Left cardiac atrium (tissue), 4 donors: ENCODE results near the gene LCTL. TPM values are rescaled to one million over a fixed set of nuclear protein-coding genes. Genes with fewer than 3 reads are reported as not detected.

Source experiments
- ATAC-seq, 2 donors: fragments of 200-7000 bp; cut with Tn5 transposase; one replicate each; pipeline ENCODE4 v1.9.1; 2020; ENCODE audit warnings: mild to moderate bottlenecking in 2 of 2, moderate library complexity in 2 of 2
- DNase-seq: peaks from one replicate; pipeline ENCODE4 v3.0.0-alpha.2; 2020
- intact Hi-C, 2 donors: fragments of 100-400 bp; cut with DNase I; formaldehyde crosslinking; loops; one replicate each; pipeline versions ENCODE4 v1.14.1 to v1.15.1; 2022 to 2023
- total RNA-seq, 2 donors: library from RNA; stranded (reverse); fragmentation: NEBNext Ultra II Directional; extraction: Animal tissue kit (Norgen Biotek cat#: 25700); gene quantifications; one replicate each; pipeline ENCODE4 v1.2.1, GENCODE V29; 2021
- donor health status: DM: no; HTN: yes; CAD: no.
- donor health status: DM: no; HTN: yes; CAD: no; lungs with severe emphysema.
- donor health status: DM: yes; HTN: yes; CAD: no.
- donor health status: Dilated cardiomyopathy.

The LCTL gene
- total RNA-seq, 2 donors from 2014 or later: not detected

DNA sequence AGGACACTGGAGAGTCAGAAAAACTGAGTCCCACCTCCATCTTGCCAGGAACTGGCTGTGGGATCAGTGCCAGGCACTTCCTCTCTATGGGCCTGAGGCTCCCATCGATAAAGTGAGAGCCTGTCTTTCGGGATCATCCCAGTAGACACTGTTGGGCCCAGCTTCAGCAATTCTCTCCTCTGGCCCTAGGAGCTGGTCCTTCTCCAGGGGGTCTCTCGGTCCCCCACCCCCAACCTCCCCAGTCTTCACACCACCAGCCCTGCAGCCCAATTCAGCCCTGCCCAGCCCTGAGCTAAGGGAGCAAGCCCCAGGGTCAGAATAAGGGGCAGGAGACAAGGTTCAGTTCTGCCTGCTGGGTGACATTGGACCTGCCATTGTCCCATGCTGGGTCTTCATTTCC, 4.5 kb upstream of the LCTL start:
- intact Hi-C loops: no loop called here
- no peak for DNase-seq
- ATAC-seq: no peak

DNA sequence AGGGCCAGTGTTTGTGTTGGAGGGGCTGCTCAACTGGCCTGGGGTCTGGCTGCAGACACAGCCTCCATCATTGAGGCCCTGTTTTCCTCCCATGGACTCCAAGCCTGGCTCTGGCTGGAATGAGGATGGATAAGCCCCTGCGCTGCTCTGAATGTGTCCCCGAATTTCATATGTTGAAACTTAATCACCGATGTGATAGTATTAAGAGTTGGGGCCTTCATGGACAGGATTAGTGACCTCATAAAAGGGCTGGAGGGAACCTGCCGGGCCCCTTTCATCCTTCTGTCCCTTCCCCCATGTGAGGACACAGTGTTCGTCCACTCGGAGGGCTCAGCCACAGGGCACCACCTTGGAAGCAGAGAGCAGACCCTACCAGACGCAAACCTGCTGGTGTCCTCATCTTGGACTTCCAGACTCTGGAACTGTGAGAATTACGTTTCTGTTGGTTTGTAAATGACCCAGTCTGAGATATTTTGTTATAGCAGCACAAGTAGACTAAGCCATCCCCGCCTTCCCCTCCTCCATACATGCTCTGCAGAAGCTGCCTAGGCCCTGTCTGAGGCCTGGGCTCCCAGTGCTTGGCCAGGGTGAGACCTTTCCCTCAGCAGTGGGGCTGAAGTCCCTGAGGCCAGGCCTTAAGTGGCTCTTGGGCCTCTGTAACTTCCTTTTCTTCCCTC, 3.8 kb upstream of the LCTL start:
- ATAC-seq (no peak), DNase-seq (no peak)
- intact Hi-C loops: no loop called here

DNA sequence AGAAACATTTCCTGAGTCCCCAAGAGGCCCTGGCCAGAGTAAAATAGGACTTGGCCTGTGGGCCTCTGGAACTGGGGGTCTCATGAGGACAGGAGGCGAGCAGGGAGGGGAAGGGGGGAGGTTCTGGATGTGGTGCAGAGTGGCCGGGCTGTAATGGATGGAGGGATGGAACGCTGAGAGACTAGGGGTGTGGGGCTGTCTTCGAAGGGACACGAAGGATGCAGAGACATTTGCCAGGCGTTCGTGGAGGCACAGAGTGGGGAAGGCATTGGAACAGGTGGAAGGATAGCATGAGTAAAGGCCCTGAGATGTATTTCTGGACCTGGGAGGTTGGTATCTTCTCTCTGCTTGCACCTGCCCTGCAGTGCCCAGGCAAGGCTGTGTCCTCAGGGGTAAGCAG, 2.1 kb upstream of the LCTL start:
- intact Hi-C loops: no loop called here
- ATAC-seq (no peak), DNase-seq (no peak)

- ATAC-seq: peak; percentile 48 to 53
- DNase-seq: peak; percentile 77
- intact Hi-C loops: no loop called here
Observed at GRCh38 chr15:66566963-66567531, 1.2 kb upstream of the LCTL start.

- intact Hi-C loops: no loop called here
- DNase-seq (no peak), ATAC-seq (no peak)
Observed at GRCh38 chr15:66565141-66565641, 607 bp downstream of the LCTL start.

DNA sequence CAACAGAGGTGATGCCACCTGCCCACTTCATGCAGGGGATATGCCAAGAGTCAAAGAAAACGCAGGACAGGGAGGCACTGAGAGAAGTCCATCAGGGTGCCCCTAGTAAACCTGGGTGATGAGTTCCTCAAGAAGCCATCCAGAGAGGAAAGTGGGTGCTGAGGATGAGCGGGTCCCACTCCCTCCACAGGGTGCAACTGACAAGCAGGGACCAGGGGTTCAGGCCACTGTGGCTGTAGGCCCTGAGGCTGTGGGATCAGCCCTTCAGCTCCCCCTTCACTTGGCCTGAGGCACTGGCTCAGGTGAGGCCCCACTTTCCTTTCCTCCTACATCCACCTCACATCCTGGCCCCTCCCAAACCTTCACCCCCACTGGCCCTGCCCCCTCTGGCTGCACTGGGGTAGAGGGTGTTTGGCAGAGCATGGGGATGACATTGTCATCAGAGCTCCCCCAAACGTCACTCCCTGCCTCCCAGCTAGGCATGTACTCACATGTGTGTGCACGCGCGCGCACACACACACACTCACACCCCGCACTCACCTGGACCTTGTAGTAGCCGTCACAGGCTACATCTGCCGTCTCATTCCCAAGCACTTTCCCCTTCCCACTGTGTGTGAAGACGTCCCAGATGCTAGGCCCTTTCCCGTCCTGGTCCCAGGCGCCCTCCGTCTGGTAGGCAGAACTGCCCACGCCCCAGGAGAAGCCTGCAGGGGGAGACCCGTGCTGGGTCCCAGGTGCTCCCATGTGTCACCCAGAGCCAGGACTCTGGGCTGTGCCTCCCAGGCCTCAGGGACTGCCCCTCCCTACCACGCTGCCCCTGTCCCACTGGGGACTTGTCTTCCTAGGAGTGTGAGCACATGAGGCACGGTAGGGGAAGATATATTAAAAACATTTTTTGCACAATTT, 1.4 kb downstream of the LCTL start:
- no peak for DNase-seq
- intact Hi-C loops: no loop called here

GRCh38 chr15:66563566-66564110, 2.2 kb downstream of the LCTL start:
- no peak for ATAC-seq
- intact Hi-C loops: no loop called here
- no peak for DNase-seq

More for the DNA sequence above, 1.4 kb downstream of the LCTL start:
- no peak for ATAC-seq

DNA sequence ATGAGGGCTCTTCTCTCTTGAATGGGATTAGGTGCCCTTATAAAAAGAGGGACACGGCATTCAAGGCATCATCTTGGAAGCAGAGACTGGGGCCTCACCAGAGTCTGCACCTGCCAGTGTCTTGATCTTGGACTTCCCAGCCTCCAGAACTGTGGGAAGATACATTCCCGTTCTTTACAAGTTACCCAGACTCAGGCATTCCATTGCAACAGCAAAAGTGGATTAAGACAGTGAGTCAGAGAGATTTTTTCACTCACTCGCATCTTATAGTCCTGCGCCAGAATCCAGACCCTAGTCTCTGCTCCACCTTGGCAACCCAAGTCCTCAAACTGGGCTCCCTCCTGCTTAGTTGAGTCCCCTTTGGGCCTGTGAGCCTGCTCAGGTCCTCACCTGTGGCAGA, 2.7 kb downstream of the LCTL start:
- ATAC-seq: no peak
- intact Hi-C loops: no loop called here
- DNase-seq: no peak

- ATAC-seq: no peak
- intact Hi-C loops: no loop called here
- no peak for DNase-seq
Observed at GRCh38 chr15:66560856-66561525, 4.8 kb downstream of the LCTL start.

GRCh38 chr15:66558271-66558670, 7.5 kb downstream of the LCTL start:
- DNase-seq: no peak

DNA sequence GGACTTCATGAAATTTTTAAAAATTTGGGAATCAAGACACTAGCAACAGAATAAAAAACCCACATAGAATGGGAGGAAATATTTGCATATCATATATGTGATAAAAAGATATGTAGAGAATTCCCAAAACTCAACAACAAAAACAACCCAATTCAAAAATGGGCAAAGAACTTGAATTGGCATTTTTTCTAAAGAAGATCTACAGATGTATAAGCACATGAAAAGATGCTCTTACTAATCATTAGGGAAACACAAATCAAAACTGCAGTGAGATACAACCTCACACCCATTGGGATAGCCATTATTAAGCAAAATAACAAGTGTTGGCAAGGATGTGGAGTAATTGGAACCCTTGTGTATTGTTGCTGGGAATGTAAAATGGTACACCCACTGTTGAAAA, 10.1 kb downstream of the LCTL start:
- intact Hi-C loops: no loop called here

More at GRCh38 chr15:66558271-66558670, 7.5 kb downstream of the LCTL start:
- ATAC-seq: no peak
- intact Hi-C loops: no loop called here

DNA sequence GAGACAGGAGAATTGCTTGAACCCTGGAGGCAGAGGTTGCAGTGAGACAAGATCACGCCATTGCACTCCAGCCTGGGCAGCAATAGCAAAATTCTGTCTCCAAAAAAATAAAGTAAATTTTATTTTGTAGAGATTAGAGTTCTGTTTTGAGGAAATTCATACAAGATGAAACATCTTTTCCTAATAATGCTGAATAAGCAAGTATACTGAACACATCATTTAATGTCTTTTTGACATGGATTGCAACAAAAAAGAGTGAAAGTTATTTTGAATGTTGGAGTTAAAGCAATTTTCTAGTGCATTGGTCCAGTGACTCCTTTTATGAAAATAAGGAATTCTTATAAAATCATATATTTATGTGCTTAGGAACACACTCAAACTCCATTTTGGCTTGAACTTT, 20.5 kb downstream of the LCTL start:
- DNase-seq (no peak), ATAC-seq (no peak)
- intact Hi-C loops: no loop called here

More for the DNA sequence above, 10.1 kb downstream of the LCTL start:
- no peak for DNase-seq
- no peak for ATAC-seq

- ATAC-seq: no peak
- intact Hi-C loops: no loop called here
- no peak for DNase-seq
Observed at GRCh38 chr15:66542896-66543295, 22.9 kb downstream of the LCTL start.

GRCh38 chr15:66535056-66535455, 30.7 kb downstream of the LCTL start:
- intact Hi-C loops: no loop called here
- ATAC-seq: no peak

GRCh38 chr15:66524838-66525237, 41.0 kb downstream of the LCTL start:
- no peak for DNase-seq
- no peak for ATAC-seq
- intact Hi-C loops: no loop called here

More at GRCh38 chr15:66535056-66535455, 30.7 kb downstream of the LCTL start:
- DNase-seq: no peak

DNA sequence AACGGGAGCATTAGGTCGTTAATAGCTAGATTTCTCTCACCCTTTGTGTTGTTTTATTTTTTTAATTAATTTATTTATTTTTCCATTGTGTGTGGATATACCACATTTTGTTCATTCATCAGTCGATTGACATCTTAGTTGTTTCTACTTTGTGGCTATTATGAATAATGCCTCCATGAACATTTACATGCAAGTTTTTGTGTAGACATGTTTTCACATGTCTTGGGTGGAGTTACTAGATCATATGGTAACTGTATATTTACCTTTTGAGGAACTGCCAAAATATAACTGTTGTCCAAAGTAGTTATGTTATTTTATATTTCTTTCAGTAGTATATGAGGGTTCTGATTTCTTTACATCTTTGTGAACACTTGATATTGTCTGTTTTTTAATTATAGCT, 41.9 kb downstream of the LCTL start:
- intact Hi-C loops: no loop called here

GRCh38 chr15:66515901-66516322, 49.9 kb downstream of the LCTL start:
- DNase-seq (no peak), ATAC-seq (no peak)
- intact Hi-C loops: no loop called here

More for the DNA sequence above, 41.9 kb downstream of the LCTL start:
- DNase-seq (no peak), ATAC-seq (no peak)

DNA sequence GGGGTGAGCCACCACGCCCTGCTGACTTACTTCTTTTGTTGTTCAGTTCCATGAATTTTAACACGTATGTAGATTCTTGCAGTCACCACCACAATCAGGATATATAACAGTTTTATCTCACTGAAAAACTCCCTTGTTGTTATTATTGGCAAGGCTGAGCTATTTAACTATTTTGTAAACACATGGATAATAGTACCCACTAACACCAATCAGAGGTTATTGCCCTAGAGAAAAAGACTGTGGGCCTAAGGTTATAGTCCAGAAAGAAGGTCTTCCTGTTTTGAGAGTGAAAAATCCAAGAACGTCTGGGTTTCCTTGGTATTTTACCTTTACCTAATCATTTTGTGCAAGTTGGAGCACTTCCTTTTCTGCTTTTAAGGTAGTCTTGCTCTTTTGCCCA, 51.2 kb downstream of the LCTL start:
- intact Hi-C loops: no loop called here
- ATAC-seq (no peak), DNase-seq (no peak)

DNA sequence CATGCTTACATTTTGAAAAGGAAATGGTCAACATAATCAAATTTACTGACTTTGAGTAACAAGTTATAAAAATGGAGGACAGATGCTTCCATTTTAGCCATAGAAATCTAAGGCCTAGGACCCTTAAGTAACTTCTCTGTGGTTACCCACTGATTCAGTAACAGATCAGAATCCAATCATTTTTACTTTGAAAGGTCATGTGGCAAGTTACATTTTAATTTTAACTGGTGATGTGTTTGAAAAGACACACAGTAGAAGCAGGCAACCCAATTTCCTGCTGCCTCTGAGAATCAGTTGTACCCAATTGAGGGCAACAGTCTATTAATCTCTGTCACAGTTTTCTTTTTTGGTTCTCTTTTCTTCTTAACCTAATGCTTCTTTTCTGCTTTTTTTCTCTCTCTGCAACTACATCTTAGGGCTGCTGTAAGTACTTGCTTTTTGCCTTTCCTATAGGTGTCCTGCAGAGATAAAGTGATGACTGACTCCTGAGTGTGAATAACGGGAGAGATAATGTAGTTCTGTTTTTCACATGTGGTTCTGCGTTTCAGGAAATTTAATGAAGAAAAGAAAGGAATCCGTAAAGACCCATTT, 57.4 kb downstream of the LCTL start:
- no peak for ATAC-seq
- no peak for DNase-seq
- intact Hi-C loops: no loop called here
